HEK293 (cell line): ENCODE measurements around the gene ZCCHC3.

Experiments used
- ATF2 ChIP-seq: fragments of 450-650 bp; formaldehyde crosslinking; IDR thresholded peaks from 2 replicates; pipeline ENCODE4 v1.5.1; 2016; ENCODE audit warnings: missing biosample characterization, missing genetic modification characterization, low read depth
- BCL11A ChIP-seq: fragments of 450-650 bp; formaldehyde crosslinking; IDR thresholded peaks from 2 replicates; pipeline ENCODE4 v1.5.1; 2016; ENCODE audit warnings: low read depth, missing biosample characterization, missing genetic modification characterization
- EGR2 ChIP-seq: fragments of 450-650 bp; formaldehyde crosslinking; IDR thresholded peaks from 2 replicates; pipeline ENCODE4 v1.5.1; 2016; ENCODE audit warnings: low read depth, missing biosample characterization, missing genetic modification characterization
- SALL2 ChIP-seq: fragments of 450-650 bp; formaldehyde crosslinking; IDR thresholded peaks from 2 replicates; pipeline ENCODE4 v1.5.0; 2017; ENCODE audit warnings: missing biosample characterization, mild to moderate bottlenecking, missing genetic modification characterization, borderline replicate concordance
- ZNF24 ChIP-seq: fragments of 450-650 bp; formaldehyde crosslinking; IDR thresholded peaks from 2 replicates; pipeline ENCODE4 v1.5.1; 2016; ENCODE audit warnings: missing biosample characterization, missing genetic modification characterization
- ZNF302 ChIP-seq: fragments of 450-650 bp; formaldehyde crosslinking; IDR thresholded peaks from 2 replicates; pipeline ENCODE4 v1.5.1; 2016; ENCODE audit warnings: missing biosample characterization, missing genetic modification characterization, low read depth
- TF ChIP-seq, protein P1 (sequence below): fragments of 450-650 bp; formaldehyde crosslinking; IDR thresholded peaks from 2 replicates; pipeline ENCODE4 v1.5.1; 2017; ENCODE audit warnings: missing biosample characterization, missing genetic modification characterization

GRCh38 chr20:343107-343506 is 45.7 kb downstream of the ZCCHC3 start:
- TF ChIP-seq ATF2 (tag by site-specific recombination) (no peak), BCL11A (tag by site-specific recombination) (no peak), SALL2 (tag by site-specific recombination) (no peak), EGR2 (tag by site-specific recombination) (no peak), ZNF302 (no peak), ZNF24 (tag by site-specific recombination) (no peak)
- TF ChIP-seq, protein P1, sequence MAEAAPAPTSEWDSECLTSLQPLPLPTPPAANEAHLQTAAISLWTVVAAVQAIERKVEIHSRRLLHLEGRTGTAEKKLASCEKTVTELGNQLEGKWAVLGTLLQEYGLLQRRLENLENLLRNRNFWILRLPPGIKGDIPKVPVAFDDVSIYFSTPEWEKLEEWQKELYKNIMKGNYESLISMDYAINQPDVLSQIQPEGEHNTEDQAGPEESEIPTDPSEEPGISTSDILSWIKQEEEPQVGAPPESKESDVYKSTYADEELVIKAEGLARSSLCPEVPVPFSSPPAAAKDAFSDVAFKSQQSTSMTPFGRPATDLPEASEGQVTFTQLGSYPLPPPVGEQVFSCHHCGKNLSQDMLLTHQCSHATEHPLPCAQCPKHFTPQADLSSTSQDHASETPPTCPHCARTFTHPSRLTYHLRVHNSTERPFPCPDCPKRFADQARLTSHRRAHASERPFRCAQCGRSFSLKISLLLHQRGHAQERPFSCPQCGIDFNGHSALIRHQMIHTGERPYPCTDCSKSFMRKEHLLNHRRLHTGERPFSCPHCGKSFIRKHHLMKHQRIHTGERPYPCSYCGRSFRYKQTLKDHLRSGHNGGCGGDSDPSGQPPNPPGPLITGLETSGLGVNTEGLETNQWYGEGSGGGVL (tag by site-specific recombination), result no peak
